Measurements from ENCODE around the gene EBLN2. TPM values are rescaled to one million over a fixed set of nuclear protein-coding genes. Genes with fewer than 3 reads are reported as not detected.
A peak's percentile ranks its signal among the peaks of the same experiment; 100 is the strongest.

Gene EBLN2
- total RNA-seq, 2 donors from 2014 or later = 0.67 to 1.4 TPM

DNA sequence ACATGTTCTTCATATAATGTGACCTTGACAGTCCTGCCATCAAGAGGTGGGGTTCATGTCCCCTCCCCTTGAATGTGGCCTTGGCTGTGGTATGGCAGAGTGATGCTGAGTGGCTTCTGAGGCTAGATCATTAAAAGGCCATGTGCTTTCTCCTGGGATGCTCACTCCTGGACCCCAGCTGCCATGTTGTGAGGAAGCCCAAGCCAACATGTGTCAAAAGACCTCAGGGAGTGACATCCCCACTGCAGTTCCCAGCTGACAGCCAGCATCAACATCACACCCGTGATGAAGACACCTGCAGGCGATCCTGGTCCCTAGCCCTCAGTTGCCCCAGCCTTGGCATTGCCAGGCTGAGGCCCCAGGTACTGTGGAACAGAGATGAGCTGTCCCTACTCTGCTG is 36.6 kb downstream of the EBLN2 start:
- Histone ChIP-seq H3K36me3 (no peaks in the 10 kb centered on the region), H3K9me3 (no peaks in the 10 kb centered on the region), H3K27me3 (no peaks in the 10 kb centered on the region), H3K27ac (no peak overlapping the region), H3K4me1 (peaks cover 0 to 15% of the 10 kb centered on the region in 2 donors), H3K4me3 (no peak overlapping the region)
- TF ChIP-seq, protein P1, sequence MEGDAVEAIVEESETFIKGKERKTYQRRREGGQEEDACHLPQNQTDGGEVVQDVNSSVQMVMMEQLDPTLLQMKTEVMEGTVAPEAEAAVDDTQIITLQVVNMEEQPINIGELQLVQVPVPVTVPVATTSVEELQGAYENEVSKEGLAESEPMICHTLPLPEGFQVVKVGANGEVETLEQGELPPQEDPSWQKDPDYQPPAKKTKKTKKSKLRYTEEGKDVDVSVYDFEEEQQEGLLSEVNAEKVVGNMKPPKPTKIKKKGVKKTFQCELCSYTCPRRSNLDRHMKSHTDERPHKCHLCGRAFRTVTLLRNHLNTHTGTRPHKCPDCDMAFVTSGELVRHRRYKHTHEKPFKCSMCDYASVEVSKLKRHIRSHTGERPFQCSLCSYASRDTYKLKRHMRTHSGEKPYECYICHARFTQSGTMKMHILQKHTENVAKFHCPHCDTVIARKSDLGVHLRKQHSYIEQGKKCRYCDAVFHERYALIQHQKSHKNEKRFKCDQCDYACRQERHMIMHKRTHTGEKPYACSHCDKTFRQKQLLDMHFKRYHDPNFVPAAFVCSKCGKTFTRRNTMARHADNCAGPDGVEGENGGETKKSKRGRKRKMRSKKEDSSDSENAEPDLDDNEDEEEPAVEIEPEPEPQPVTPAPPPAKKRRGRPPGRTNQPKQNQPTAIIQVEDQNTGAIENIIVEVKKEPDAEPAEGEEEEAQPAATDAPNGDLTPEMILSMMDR (IDR thresholded peaks at IDR 0.05) = no peak
- DNase-seq (ENCODE audit: low spot score) = no peak

DNA sequence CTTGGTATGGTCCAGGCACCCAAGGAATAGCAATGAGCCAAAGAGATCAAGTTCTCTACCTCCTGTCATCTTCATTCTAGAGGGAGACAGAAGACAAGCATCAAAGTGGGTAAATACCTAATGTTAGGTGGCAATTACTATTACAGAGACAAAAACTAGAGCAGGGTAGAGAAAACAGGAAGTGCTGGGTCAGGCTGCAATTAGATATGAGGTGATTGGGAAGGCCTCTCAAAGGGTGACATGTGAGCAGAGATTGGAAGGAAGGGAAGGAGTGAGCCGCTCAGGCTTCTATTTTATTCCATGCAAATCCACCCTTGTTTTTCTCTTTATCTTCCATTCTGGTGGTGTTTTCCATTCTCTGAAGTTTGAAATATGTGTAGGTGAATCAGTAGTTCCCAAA is 37.4 kb downstream of the EBLN2 start:
- Histone ChIP-seq H3K36me3 (no peaks in the 10 kb centered on the region), H3K4me3 (no peak overlapping the region), H3K4me1 (peaks cover 0 to 15% of the 10 kb centered on the region in 2 donors), H3K27ac (no peak overlapping the region), H3K27me3 (no peaks in the 10 kb centered on the region), H3K9me3 (no peaks in the 10 kb centered on the region)
- no peak for DNase-seq (ENCODE audit: low spot score)
- TF ChIP-seq, protein P1 (IDR thresholded peaks at IDR 0.05) = no peak

DNA sequence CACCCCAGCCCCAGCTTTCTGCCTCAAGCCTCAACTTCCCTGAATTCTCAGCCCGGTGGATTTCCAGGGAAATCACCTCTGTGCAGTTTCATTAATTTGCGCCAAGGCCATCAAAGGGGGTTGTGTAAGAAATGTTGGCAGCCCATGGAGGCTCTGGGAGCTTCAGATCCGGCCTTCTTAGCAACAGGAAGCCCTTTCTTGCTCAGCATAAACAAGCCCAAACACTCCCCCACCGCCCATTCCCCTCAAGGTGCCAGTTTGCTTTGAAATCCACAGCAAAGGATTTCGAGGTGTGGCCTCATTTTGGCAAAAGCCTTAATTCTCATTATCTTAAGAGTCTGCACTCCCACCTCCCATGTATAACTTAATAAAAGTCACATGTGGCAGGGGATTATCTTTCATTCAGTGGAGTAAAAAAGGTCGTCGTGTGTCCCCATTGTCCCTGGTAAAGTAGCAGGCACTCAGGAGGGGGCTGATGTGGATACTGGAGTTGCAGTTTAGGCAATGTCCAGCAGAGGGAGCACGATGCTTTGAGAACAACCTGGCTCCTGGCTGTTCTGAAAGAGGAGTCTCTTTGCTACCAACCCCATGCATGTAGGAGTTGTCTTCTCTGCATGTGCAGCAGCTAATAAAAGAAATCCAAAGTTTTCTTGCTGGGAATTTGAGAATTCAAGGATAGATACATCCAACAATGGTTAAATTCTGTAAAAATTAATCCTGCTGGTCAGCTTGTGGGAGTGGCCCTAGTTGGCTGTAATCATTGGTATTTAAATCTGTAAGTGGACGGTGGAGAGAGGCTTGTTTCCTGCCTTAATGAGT is 39.5 kb downstream of the EBLN2 start:
- DNase-seq (ENCODE audit: low spot score) = peak; percentile 87
- H3K9me3 ChIP-seq = no peaks in the 10 kb centered on the region
- no peaks in the 10 kb centered on the region for H3K27me3 ChIP-seq
- TF ChIP-seq, protein P1 (IDR thresholded peaks at IDR 0.05) = peak; percentile 91 to 95
- peaks cover 0 to 11% of the 10 kb centered on the region in 2 donors for H3K4me1 ChIP-seq
- H3K36me3 ChIP-seq = no peaks in the 10 kb centered on the region
- no peak overlapping the region for H3K4me3 ChIP-seq
- H3K27ac ChIP-seq = no peak overlapping the region

DNA sequence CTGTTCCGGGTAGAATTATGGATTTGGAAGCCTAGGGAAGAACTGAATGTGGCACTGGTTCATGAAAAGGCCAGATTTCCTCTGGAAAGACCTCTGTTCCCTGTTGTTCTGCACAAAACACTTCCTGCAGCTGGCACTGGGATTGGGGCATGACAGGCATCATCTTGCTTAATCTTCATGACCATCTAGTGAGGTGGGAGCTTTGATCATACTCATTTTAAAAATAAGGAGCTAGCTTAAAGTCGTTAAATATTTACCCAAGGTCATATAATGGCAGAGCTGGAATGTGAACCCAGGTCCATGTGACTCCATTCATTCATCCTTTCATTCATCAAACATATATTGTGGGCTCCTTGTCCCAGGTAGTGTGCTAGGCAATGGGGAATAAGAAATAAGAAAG is 40.4 kb downstream of the EBLN2 start:
- Histone ChIP-seq H3K27me3 (no peaks in the 10 kb centered on the region), H3K36me3 (no peaks in the 10 kb centered on the region), H3K9me3 (no peaks in the 10 kb centered on the region), H3K27ac (no peak overlapping the region), H3K4me3 (no peak overlapping the region), H3K4me1 (peaks cover 0 to 11% of the 10 kb centered on the region in 2 donors)
- no peak for DNase-seq (ENCODE audit: low spot score)
- TF ChIP-seq, protein P1 (IDR thresholded peaks at IDR 0.05) = no peak

DNA sequence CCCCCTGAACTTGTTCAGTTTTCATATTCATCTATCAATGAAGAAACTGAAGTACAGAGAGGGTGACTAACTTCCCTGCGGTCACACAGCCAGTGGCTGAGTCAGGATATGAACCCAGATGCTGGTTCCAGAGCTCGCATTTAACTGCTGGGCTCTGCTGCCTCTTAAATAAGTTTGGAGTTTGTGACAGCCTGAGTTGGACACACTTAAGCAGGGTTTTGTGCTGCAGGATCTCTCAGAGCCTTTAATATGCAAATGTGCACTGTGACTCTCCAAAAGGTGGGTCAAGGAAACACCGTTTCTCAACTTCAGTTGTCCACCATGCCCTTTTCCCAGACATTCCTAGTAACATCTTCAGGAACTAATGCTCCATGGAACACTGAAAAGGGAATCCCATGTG is 45.8 kb downstream of the EBLN2 start:
- Histone ChIP-seq H3K9me3 (no peaks in the 10 kb centered on the region), H3K4me3 (no peak overlapping the region), H3K36me3 (no peaks in the 10 kb centered on the region), H3K27me3 (no peaks in the 10 kb centered on the region), H3K27ac (no peak overlapping the region), H3K4me1 (no peaks in the 10 kb centered on the region)
- TF ChIP-seq, protein P1 (IDR thresholded peaks at IDR 0.05) = no peak
- DNase-seq (ENCODE audit: low spot score) = no peak
